ENCODE measurements around the gene ARHGDIG. TPM values are rescaled to one million over a fixed set of nuclear protein-coding genes. Genes with fewer than 3 reads are reported as not detected.

ARHGDIG gene
- polyA plus RNA-seq, 3 donors = not detected

GRCh38 chr16:324201-324450 is 43.7 kb downstream of the ARHGDIG start:
- Mint-ChIP-seq H3K36me3 (peaks cover 10 to 12% of the 10 kb centered on the region in 2 donors), H3K4me3 (peak overlapping the region; percentile 77 to 90), H3K27ac (peak overlapping the region in 5 of 7 donors; percentile 24 to 90 (median 82)), H3K4me1 (peaks cover 47% of the 10 kb centered on the region), H3K9me3 (no peaks in the 10 kb centered on the region), H3K27me3 (ENCODE audit: low read depth in 3 of 3) (peaks cover 0 to 1% (median 0%) of the 10 kb centered on the region in 3 donors)
- no peak overlapping the region for H2AFZ ChIP-seq (ENCODE audit: insufficient read depth, low read depth, low read length, poor library complexity, severe bottlenecking)
- no peak for TF ChIP-seq CTCF (IDR thresholded peaks at IDR 0.05)
- H3K4me1 ChIP-seq (ENCODE audit: control insufficient read depth in 1 of 2, insufficient read depth in 2 of 2, low read length in 2 of 2) = peaks cover 47 to 54% of the 10 kb centered on the region in 2 donors
- H3K27ac ChIP-seq (ENCODE audit: low read depth in 1 of 2, low read length in 2 of 2) = peak overlapping the region in 1 of 2 donors; percentile 76
- H3K27me3 ChIP-seq (ENCODE audit: control insufficient read depth in 2 of 2, insufficient read depth in 2 of 2, low read length in 2 of 2) = no peaks in the 10 kb centered on the region
- 90% methylated on average over 17 of the region's 17 CpGs for WGBS (ENCODE audit: insufficient coverage)
- H3K9ac ChIP-seq (ENCODE audit: insufficient read depth, low read length, poor library complexity, severe bottlenecking) = peak overlapping the region; percentile 69
- H3K9me3 ChIP-seq (replicated peaks in 1 of 2; ENCODE audit: control insufficient read depth in 1 of 2, insufficient read depth in 1 of 2, low read length in 2 of 2) = no peaks in the 10 kb centered on the region
- no peak for DNase-seq
- peak overlapping the region; percentile 75 for H3K4me2 ChIP-seq (replicated peaks; ENCODE audit: extremely low read depth, low read length, poor library complexity, severe bottlenecking)
- H3K36me3 ChIP-seq (replicated peaks in 1 of 2; ENCODE audit: control insufficient read depth in 1 of 2, insufficient read depth in 2 of 2, low read length in 2 of 2) = peaks cover 0 to 11% of the 10 kb centered on the region in 2 donors
- H3K79me2 ChIP-seq (ENCODE audit: insufficient read depth, low read length) = peaks cover 89% of the 10 kb centered on the region
- intact Hi-C loops (cut with micrococcal nuclease) = no loop called here
- peaks cover 61% of the 10 kb centered on the region for H4K20me1 ChIP-seq (ENCODE audit: insufficient read depth, low read length)
- H3K4me3 ChIP-seq (replicated peaks in 1 of 3; ENCODE audit: low read depth in 2 of 3, low read length in 3 of 3) = peak overlapping the region in 1 of 3 experiments; percentile 72

- Histone ChIP-seq H3K9me3 (replicated peaks in 1 of 2; ENCODE audit: control insufficient read depth in 1 of 2, insufficient read depth in 1 of 2, low read length in 2 of 2) (no peaks in the 10 kb centered on the region), H3K4me2 (replicated peaks; ENCODE audit: extremely low read depth, low read length, poor library complexity, severe bottlenecking) (peak overlapping the region; percentile 75), H3K27me3 (ENCODE audit: control insufficient read depth in 2 of 2, insufficient read depth in 2 of 2, low read length in 2 of 2) (no peaks in the 10 kb centered on the region), H2AFZ (ENCODE audit: insufficient read depth, low read depth, low read length, poor library complexity, severe bottlenecking) (peak overlapping the region; percentile 74), H3K27ac (ENCODE audit: low read depth in 1 of 2, low read length in 2 of 2) (peak overlapping the region; percentile 47 to 76), H3K9ac (ENCODE audit: insufficient read depth, low read length, poor library complexity, severe bottlenecking) (peak overlapping the region; percentile 69), H3K36me3 (replicated peaks in 1 of 2; ENCODE audit: control insufficient read depth in 1 of 2, insufficient read depth in 2 of 2, low read length in 2 of 2) (peaks cover 0 to 5% of the 10 kb centered on the region in 2 donors), H3K4me3 (replicated peaks in 1 of 3; ENCODE audit: low read depth in 2 of 3, low read length in 3 of 3) (peak overlapping the region; percentile 20 to 72 (median 49)), H3K4me1 (ENCODE audit: control insufficient read depth in 1 of 2, insufficient read depth in 2 of 2, low read length in 2 of 2) (peaks cover 47 to 55% of the 10 kb centered on the region in 2 donors), H3K79me2 (ENCODE audit: insufficient read depth, low read length) (peaks cover 89% of the 10 kb centered on the region), H4K20me1 (ENCODE audit: insufficient read depth, low read length) (peaks cover 56% of the 10 kb centered on the region)
- intact Hi-C loops (cut with micrococcal nuclease) = no loop called here
- Mint-ChIP-seq H3K4me3 (peak overlapping the region; percentile 77 to 90), H3K4me1 (peaks cover 49% of the 10 kb centered on the region), H3K9me3 (no peaks in the 10 kb centered on the region), H3K27ac (peak overlapping the region; percentile 50 to 90 (median 84)), H3K27me3 (ENCODE audit: low read depth in 3 of 3) (peaks cover 0 to 1% (median 0%) of the 10 kb centered on the region in 3 donors), H3K36me3 (peaks cover 7% of the 10 kb centered on the region in 2 donors)
- no peak for TF ChIP-seq CTCF (IDR thresholded peaks at IDR 0.05)
- DNase-seq = peak; percentile 18 to 26 (median 24)
- 9% methylated on average over 45 of the region's 55 CpGs for WGBS (ENCODE audit: insufficient coverage)
Observed at GRCh38 chr16:324451-325334, 44.3 kb downstream of the ARHGDIG start.

Measured in CD14-positive monocyte (primary cell).